DMS 273 (cell line): ENCODE results near the gene SEC61B.

Source experiments
- DNase-seq: peaks from one replicate; lab custom pipeline; 2025; ENCODE audit not compliant: unreplicated experiment; lab: John Stamatoyannopoulos, UW

Gene SEC61B

GRCh38 chr9:99269416-99269815, 47.3 kb downstream of the SEC61B start:
- DNase-seq = no peak

- DNase-seq = no peak
Observed at GRCh38 chr9:99270491-99270890, 48.4 kb downstream of the SEC61B start.

- DNase-seq = no peak
Observed at GRCh38 chr9:99272836-99273235, 50.8 kb downstream of the SEC61B start.

- DNase-seq = no peak
Observed at GRCh38 chr9:99274016-99274415, 51.9 kb downstream of the SEC61B start.

DNA sequence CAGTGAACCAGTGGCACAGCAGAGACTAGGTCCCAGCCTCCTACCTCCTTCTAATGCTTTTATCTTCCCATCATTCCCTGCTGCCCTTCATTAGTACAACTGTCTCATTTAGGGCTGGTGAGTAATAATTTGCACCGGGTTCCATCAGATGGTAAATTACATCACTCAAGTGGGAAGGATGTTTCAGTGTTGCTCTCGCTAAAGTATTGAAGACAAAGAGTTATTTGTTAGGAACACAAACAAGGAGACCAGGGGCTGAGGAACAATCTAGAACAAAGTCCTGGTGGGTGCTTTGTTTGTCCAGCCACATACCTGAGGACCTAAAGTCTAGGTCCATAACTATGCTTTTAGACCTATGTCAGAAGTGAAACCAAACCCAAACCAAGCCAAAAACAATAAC, 52.4 kb downstream of the SEC61B start:
- DNase-seq = no peak
